Activated CD4-positive, CD25-positive, alpha-beta regulatory T cell treated with anti-CD3 and anti-CD28 coated beads, Interleukin-2, amount 50 U/mL, for 16 hours (primary cell): ENCODE measurements around the gene GPT2.
A peak's percentile ranks its signal among the peaks of the same experiment; 100 is the strongest.

ENCODE experiments used
- DNase-seq: peaks from one replicate; pipeline ENCODE4 v3.0.0-alpha.2; 2020; ENCODE audit warnings: low read depth, low spot score

The GPT2 gene, protein sequence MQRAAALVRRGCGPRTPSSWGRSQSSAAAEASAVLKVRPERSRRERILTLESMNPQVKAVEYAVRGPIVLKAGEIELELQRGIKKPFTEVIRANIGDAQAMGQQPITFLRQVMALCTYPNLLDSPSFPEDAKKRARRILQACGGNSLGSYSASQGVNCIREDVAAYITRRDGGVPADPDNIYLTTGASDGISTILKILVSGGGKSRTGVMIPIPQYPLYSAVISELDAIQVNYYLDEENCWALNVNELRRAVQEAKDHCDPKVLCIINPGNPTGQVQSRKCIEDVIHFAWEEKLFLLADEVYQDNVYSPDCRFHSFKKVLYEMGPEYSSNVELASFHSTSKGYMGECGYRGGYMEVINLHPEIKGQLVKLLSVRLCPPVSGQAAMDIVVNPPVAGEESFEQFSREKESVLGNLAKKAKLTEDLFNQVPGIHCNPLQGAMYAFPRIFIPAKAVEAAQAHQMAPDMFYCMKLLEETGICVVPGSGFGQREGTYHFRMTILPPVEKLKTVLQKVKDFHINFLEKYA

DNA sequence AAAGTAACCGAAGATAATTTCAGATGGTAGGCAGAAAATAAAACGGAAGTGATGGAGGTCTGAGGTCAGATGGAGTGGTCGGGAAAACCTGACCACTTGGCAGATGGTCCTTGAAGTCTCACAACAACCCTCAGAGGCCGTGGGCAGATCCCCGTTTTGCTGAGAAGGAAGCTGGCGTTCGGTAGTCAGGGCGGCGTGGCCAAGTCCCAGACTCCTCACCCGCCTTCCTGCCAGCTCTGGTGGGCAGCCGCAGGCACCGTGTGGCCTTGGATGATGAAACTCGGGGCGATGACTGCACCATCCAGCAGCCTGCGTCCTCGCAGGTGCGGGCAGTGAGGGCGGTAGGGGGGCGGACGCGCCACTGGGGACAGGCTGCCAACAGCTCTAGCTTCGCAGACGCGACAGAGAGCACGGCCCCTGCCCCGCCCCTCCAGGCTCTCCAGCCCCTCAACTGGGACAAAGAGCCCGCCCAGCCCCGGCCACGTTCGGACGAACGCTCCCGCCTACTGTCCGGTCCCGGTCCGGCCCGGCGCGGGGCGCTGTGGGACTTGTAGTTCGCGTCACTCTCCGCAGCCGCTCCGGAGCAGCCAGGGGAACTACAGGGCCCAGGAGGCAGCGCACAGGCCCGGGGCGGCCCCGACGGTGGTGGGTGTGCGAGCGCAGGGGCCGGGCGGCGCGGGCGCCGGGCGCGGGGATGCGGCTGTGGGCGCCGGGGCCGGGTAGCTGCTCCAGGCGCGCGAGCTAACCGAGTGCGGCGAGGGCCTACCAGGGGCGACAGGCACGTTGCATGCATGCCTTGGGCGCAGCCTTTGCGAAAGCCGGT lies at the start of gene GPT2:
Gene GPT2, plus strand, starts transcription at position 673 of the 823 bp plus-strand sequence. CDS start 354 bp downstream, outside the sequence.
- peak; percentile 36 for DNase-seq

DNA sequence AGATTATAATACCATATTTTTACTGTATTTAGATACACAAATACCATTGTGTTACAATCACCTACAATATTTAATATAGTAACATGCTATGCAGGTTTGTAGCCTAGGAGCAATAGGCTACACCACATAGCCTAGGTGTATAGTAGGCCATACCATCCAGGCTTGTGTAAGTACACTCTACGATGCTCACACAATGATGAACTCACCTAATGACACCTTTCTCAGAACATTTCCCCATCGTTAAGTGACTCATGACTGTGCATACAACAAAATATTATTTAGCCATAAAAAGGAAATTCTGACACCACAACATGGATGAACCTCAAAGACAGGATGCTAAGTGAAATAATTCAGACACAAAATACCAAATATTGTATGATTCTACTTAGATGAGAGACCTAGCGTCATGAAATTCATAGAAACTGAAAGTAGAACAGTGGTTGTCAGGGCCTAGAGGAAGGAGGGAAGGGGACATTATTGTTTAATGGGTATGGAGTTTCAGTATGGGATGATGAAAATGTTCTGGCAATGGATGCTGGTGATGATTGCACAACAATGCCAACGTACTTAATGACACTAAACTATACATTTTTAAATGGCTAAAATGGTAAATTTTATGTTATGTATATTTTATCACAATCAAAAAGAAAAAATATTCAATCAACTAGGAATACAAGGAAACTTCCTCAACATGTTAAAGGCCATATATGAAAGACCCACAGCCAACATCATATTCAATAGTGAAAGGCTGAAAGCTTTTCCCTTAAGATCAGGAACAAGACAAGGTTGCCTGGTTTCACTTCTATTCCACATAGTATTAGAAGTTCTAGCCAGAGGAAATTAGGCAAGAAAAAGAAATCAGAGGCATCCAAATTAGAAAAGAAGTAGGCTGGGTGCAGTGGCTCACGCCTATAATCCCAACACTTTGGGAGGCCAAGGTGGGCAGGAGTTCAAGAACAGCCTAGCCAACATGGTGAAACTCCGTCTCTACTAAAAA lies 47.3 kb upstream of the GPT2 start:
- DNase-seq, result no peak

DNA sequence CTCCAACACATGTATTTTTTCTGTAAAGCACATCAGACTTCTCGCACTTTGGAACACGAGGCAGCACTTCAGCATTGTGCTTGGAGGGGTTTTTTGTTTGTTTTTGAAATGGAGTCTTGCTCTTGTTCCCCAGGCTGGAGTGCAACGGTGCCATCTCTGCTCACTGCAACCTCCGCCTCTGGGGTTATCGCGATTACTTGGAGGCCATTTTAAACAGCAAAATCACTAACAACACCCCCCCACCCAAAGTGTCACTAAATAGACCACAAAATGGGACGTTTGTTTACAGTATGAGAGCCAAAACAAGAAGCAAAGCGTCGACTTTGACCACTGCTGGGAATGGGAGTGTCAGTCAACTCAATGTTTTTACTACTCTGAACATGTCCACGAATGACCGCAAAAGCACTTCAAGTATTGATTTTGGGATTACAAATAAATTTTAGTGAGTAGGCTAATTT lies 44.1 kb upstream of the GPT2 start:
- DNase-seq, result no peak

DNA sequence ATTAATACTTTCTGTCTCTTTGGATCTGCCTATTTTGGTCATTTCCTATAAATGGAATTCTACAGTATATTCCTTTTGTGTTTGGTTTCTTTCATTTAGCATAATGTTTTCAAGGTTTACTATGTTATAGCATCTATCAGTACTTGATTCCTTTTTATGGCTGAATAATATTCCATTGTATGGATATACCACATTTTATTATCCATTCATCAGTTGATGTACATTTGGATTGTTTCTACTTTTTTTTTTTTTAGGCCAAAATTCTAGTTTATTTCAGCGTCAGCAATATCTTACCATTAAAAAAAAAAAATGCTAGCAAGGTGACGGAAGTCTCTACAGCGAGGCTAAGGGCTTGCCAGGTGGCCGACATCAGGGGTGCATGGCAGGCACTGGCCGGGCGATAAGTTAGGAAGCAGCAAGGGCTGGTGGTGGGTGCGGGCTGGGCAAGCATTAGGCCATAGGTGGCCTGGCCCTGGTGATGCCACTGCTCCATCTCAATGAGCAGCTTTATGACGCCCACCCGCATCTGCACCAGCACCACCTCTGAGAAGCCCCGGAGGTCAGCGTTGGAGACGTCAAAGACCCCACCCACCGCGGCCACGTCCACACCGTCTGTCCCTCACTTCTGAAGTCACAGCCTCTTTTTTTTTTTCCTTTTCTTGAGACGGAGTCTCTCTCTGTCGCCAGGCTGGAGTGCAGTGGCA lies 41.8 kb upstream of the GPT2 start:
- no peak for DNase-seq

DNA sequence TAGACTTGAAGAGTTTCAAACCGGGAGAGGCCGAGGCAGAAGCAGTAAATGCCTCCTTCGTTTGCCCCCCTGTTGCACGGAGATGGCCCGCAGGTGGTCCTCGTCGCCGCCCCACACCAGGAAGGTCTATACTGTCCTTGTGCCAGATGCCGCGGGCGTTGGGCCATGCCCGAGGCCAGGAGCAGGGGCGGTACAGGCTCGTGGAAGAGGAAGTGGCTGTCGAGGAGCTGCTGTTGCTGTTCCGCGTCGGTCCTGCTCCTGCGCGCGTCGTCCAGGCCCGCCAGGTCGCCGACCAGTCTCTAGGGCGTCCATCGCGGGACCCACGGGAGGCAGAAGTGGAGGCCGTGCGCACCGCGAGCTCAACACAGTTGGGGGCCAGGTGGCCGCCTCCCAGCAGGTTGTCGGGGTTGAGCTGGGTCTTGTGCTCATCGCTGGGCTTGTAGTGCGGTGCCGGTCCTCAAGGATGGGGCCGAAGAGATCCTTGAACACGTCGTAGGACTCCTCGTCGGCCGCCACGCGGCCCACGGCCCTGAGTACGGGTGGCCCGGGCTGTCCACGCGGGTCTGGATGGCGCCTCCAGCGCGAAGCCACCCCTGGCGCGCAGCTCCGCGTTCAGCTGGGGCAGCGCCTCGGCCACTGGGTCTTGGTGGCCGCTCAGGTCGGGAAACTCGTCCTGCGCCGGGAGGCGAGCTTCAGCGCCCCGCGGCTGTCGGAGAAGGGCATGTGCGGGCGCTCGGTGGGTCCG lies 40.1 kb upstream of the GPT2 start:
- no peak for DNase-seq

DNA sequence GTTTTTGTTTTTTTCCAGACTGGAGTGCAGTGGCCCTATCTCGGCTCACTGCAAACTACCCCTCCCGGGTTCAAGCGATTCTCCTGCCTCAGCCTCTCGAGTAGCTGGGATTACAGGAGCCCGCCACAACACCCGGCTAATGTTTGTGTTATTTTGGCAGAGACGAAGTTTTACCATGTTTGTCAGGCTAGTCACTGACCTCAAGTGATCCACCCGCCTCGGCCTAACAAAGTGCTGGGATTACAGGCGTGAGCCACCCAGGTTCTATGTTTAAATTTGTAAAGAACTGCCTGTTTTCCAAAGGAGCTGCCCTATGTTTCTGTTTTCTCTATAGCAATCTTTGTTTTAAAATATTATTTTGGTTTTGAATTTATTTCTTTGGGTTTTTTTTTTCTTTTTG lies 39.4 kb upstream of the GPT2 start:
- DNase-seq, result no peak

DNA sequence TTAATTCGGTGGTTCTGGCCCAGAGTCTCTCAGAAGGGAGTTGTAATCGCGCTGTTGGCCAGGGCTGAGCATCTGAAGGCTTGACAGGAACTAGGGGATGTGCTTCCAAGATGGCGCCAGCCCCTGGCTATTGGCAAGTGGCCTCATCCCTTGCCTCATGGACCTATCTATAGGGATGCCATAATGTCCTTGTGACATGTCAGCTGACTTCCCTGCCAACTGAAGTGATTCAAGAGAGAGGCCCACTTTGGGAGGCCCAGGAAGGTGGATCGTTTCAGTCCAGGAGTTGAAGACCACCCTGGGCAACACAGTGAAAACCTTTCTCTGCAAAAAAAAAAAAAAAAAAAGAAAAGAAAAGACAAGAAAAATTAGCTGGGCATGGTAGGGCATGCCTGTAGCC lies 38.2 kb upstream of the GPT2 start:
- DNase-seq, result no peak

DNA sequence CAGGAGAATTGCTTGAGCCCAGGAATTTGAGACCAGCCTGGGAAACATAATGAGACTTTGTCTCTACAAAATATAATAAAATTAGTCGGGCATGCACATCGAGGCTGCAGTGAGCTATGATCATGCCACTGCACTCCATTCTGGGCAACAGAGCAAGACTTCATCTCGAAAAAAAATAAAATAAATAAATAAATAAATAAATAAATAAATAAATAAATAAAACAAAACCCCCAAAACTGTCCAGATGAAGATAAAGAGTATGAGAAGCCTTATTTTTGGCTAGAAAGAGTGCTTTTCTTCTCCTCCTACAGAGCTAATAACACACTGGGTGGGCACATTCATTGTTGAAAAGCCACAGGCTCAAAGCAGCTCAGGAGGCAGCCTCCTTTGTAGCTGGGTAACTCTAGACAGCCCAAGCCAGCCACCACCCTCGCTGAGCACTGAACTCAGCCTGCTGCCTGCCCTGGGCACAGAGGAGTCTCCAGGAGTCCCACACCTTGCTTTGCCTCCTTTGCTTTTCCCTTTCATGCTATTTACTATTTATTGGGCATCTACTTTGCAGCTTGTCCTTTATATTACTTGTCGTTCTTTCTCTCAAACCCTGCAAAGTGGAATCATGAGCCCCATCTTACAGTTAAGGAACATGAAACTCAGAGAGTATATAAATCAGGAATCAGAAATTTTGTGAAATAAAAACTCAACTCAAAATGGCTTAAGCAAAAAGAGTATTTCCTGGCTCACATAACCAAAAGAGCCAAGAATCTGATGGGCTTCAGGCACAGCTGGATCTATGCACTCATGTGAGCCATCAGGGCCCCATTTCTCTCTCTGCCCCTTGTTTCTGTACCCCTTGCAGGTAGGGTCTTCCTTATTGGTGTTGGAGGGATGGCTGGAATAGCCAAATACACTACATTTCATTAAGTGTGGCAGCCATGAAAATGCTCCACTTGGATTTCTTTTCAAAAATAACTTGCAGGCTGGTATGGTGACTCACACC lies 35.1 kb upstream of the GPT2 start:
- no peak for DNase-seq

DNA sequence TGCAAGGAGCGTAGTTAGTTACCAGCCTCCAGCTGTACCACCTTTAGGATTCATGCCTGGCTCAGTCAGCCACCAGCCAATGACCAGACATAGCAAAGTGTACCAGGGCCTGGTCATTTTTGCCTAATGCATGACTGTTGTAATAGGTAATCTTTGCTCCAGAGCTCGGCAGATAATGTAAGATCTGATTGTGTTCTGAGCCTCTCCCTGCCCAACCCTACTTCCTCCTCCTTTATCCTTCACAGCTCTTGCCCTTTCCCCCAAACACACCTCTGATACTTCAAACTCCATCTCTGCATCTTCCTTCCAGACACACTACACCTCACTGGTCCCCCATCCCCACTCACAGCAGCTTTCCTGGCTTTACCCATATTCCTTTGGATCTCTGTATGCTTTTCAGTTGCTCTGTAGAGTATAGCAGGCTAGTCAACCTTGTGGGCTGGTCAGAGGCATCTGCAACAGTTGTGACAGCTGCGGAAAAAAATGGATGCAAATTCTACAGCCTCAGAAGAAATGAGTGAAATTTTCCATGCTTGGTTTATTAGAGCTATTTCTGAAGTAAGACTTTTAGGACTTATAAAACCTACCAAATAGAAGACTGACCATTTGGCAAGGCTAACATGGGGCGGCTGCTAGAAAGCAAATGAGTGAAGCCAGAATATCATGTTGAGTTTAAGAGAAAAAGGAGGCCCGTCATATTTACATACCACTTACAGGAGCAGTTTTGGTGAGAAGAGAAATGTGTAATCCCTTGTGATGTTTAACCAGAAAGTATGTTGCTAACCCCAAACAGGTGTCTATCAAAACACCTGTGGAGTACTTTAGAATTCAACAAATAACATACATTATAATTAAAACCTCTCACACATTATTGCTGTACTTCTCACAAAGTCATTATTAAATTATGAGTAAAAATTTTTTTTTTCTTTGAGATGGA lies 33.3 kb upstream of the GPT2 start:
- no peak for DNase-seq

DNA sequence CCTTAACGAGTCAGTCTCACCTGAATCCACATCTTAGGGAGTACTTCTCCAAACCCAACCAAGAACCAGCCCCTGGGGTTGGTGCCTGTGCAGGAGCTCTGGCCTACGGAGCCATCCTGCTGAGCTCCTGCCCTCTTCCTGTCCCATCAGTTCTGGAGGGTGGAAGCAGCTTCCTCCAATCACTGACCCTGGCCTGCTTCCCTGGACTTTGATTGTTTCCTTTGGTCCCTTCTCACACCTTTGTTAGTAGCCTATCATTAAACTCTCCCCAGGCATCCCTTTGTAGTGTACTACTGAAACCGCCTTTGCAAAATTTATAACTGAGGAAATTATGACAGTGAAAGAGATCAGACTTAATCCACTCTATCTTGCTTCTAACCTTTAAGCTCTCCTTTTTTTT lies 32.0 kb upstream of the GPT2 start:
- no peak for DNase-seq

DNA sequence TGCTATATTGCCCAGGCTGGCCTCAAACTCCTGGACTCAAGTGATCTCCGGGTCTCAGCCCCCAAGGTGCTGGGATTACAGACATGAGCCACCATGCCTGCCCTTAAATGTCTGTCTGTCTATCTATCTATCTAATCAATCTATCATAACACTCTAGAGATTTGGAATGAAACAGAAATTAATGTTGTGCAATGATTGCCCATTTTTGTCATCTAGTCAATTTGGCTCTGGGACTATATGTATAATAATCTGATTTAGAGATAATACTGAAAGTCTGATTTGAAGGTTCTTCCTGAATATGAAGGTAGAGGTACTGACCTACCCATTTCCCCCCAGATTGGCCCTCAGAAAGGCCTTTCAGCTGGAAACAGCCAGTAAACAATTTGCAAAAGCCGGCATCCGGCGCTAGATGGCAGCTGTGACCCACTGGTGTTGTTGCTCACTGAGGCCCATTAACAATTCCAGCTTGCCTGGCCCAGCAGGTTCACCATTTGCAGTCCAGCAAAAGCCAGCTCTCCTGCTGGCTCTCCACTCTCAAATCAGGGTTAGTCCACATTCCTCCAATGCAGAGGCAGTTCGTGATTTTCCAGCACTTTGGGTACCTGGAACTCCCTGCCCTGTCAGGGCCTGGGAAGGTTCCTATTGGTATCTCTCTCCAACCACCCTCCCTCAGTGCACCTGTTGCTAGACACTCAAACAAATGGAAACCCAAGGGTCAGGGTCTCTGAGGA lies 30.3 kb upstream of the GPT2 start:
- no peak for DNase-seq

DNA sequence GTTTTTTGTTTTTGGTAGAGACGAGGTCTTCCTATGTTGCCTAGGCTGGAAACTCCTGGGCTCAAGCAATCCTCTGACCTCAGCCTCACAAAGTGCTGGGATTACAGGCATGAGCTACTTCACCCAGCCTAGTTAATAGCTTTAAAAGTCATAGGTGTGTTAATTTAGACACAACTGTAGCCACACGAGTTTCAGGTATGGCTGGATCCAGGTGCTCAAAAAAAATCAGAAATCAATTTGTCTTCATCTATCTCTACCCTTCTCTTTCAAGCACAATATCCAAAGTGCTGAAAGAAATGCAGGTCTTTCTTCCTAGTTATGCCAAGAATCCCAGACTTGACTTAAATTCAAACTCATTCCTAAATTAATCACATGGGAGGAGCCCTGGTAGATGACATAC lies 29.3 kb upstream of the GPT2 start:
- no peak for DNase-seq

DNA sequence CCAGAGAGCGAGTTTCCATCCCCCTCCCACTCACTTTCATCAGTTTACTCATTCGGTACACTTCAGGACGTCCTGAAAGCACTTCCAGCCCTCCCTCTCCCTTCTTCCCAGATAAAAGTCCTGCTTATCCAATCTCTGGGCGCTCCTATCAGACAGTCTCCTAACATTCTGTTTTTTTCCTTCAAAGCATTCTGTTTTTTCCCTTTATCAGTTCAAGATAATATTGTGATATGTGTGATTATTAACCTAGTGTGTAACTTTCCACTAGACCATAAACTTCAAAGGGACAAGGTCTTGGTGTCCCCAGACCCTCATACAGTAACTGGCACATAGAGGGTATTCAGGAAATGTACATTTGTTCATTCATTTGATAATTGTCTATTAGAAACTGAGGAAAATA lies 28.8 kb upstream of the GPT2 start:
- no peak for DNase-seq

DNA sequence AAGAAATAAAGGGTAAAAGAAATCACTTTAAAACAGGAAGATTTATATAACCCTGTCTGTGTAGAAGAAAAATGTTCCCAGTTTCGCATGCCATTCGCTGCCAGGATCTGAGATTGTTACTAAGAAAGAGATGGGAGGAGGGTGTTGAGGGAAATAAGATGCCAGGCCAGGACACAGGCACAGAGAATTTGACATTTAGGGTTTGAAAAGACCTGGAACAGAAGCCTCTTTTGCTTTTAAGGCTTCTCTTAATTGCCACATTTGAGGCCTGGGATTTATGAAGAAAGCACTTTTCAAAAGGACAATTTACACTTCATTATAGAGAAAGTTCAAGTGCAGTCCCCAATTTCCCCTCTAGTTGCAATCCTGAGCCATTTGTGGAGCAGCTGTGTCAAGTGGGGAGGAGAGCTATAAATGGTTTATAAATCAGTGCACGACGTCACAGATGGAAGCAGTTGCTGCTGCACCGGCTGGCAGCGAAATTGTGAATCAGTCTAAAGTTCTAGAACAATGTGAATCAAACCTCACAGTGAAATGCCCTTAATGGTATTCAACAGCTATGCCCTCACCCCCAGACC lies 26.7 kb upstream of the GPT2 start:
- no peak for DNase-seq

DNA sequence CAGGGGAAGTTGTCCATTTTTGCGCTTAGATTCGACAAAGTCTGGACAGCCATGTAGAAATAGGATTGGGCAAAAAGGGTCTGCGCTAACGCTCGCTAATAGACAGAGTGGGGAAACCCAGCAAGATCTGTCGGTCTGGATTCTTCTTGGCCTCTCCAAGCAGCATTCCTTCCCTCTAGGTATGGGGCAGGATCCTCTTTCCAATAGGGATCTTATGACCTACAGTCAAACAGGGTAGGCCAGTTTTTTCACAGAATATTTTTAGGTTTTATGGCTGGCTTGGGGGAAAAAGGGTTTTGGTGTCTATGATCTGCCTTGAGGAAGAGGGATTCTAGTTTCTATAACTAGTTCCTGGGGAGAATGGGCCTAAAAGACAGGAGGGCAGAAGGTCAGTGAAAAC lies 26.0 kb upstream of the GPT2 start:
- no peak for DNase-seq

DNA sequence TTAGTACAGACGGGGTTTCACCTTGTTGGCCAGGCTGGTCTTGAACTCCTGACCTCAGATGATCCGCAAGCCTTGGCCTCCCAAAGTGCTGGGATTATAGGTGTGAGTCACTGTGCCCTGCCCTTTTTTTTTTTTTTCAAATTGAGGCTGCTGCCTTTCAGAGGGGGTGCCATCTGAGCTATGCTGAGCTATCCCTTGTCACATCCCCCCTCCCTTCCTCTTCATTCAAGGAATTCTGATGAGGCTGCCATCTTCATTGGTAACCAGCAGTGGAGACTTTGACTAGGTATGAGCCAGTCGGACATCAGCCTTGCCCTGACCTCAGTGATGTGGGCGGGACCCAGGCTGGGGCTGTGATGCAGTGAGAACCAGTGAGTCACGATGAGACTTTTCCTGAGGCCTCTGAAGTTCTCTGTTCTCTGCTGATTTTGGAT lies 24.4 kb upstream of the GPT2 start:
- no peak for DNase-seq
